ENCODE measurements around the gene NDUFS7.

NDUFS7 gene

GRCh38 chr19:1363599-1363998 lies 20.1 kb upstream of the NDUFS7 start:
- POLR2A ChIA-PET = interaction anchor here (0.6 kb wide), 1 partner anchor 41 kb away, joined by 3 read pairs; no protein-coding TSS in a partner anchor
- no peak overlapping the region for H3K4me3 ChIP-seq (ENCODE audit: low read depth, low read length)
- DNase-seq (ENCODE audit: low read depth, low spot score) = no peak
- no peak for TF ChIP-seq CTCF (IDR thresholded peaks at IDR 0.05; ENCODE audit: insufficient read depth, low read length, missing control alignments)
- CTCF ChIA-PET = interaction anchor here (0.5 to 1.6 kb wide), 2 partner anchors 9 to 12 kb away, joined by 3 to 5 read pairs; no protein-coding TSS in a partner anchor

GRCh38 chr19:1364070-1364704 lies 19.5 kb upstream of the NDUFS7 start:
- ChIA-PET POLR2A (interaction anchor here (1.2 kb wide), 1 partner anchor 89 kb away, joined by 4 read pairs; the partner anchor contains the start of gene FAM174C), CTCF (interaction anchor here (1.0 to 1.6 kb wide), 2 partner anchors 9 to 17 kb away, joined by 3 to 5 read pairs; no protein-coding TSS in a partner anchor)
- no peak for DNase-seq (ENCODE audit: low read depth, low spot score)
- H3K4me3 ChIP-seq (ENCODE audit: low read depth, low read length) = no peak overlapping the region
- TF ChIP-seq CTCF (IDR thresholded peaks at IDR 0.05; ENCODE audit: insufficient read depth, low read length, missing control alignments) = no peak

- no peak for DNase-seq (ENCODE audit: low read depth, low spot score)
- CTCF ChIA-PET = interaction anchor here (1.0 kb wide), 1 partner anchor 15 kb away, joined by 3 read pairs; no protein-coding TSS in a partner anchor
- H3K4me3 ChIP-seq (ENCODE audit: low read depth, low read length) = no peak overlapping the region
- TF ChIP-seq CTCF (IDR thresholded peaks at IDR 0.05; ENCODE audit: insufficient read depth, low read length, missing control alignments) = no peak
- POLR2A ChIA-PET = no interaction called here
Measured at GRCh38 chr19:1365319-1366269, 18.1 kb upstream of the NDUFS7 start.

- no peak for TF ChIP-seq CTCF (IDR thresholded peaks at IDR 0.05; ENCODE audit: insufficient read depth, low read length, missing control alignments)
- CTCF ChIA-PET = no interaction called here
Measured at GRCh38 chr19:1366296-1366695, 17.4 kb upstream of the NDUFS7 start.

GRCh38 chr19:1366899-1367870 lies 16.5 kb upstream of the NDUFS7 start:
- TF ChIP-seq CTCF (IDR thresholded peaks at IDR 0.05; ENCODE audit: insufficient read depth, low read length, missing control alignments) = no peak
- H3K4me3 ChIP-seq (ENCODE audit: low read depth, low read length) = no peak overlapping the region
- ChIA-PET POLR2A (interaction anchor here (0.7 kb wide), 1 partner anchor 11 kb away, joined by 3 read pairs; no protein-coding TSS in a partner anchor), CTCF (interaction anchor here (0.5 to 1.1 kb wide), 3 partner anchors 12 to 24 kb away, joined by 3 read pairs; no protein-coding TSS in a partner anchor)
- DNase-seq (ENCODE audit: low read depth, low spot score) = no peak

More at GRCh38 chr19:1366296-1366695, 17.4 kb upstream of the NDUFS7 start:
- H3K4me3 ChIP-seq (ENCODE audit: low read depth, low read length) = no peak overlapping the region
- POLR2A ChIA-PET = no interaction called here
- no peak for DNase-seq (ENCODE audit: low read depth, low spot score)

All from AG04449 (cell line).